Muscle of leg (tissue), 16 donors: ENCODE measurements around the gene NSDHL. TPM values are rescaled to one million over a fixed set of nuclear protein-coding genes. Genes with fewer than 3 reads are reported as not detected.
A peak's percentile ranks its signal among the peaks of the same experiment; 100 is the strongest.
"Not testable (repeated sequence)": the region's sequence is repeated elsewhere in the genome, so short reads cannot be mapped to it uniquely, and the experiment has no call there.

ENCODE experiments used
- DNase-seq: peaks from one replicate; pipeline ENCODE4 v3.0.0; 2013
- H3K27ac ChIP-seq: one replicate; pipeline ENCODE4 v1.5.1; 2013; ENCODE audit warnings: mild to moderate bottlenecking, low read length, control low read depth
- H3K27me3 ChIP-seq: one replicate; pipeline ENCODE4 v1.6.1; 2013; ENCODE audit warnings: low read length; ENCODE audit not compliant: control insufficient read depth, insufficient read depth
- H3K36me3 ChIP-seq: one replicate; pipeline ENCODE4 v1.6.1; 2013; ENCODE audit warnings: low read length; ENCODE audit not compliant: control insufficient read depth, insufficient read depth
- H3K4me1 ChIP-seq: one replicate; pipeline ENCODE4 v1.6.1; 2013; ENCODE audit warnings: low read length; ENCODE audit not compliant: control insufficient read depth, insufficient read depth
- H3K4me3 ChIP-seq: one replicate; pipeline ENCODE4 v1.5.1; 2013; ENCODE audit warnings: low read length, control low read depth
- H3K9me3 ChIP-seq: replicated peaks from 2 replicates; pipeline ENCODE4 v1.6.1; 2013; ENCODE audit warnings: low read depth, low read length; ENCODE audit not compliant: control insufficient read depth
- WGBS: methylation state at CpG from one replicate; pipeline ENCODE4 v1.1.5; 2013; ENCODE audit warnings: missing lambda C conversion rate; ENCODE audit not compliant: insufficient coverage; 5-methylcytosine and 5-hydroxymethylcytosine counted together
- long read RNA-seq, 11 donors: transcript quantifications; one replicate each; lab custom pipeline, GENCODE V29; 2026
- polyA plus RNA-seq, 8 donors: library from polyadenylated mRNA; unstranded; fragments of 120-200 nt; gene quantifications; one replicate each; pipeline versions ENCODE4 v1.2.1 to v1.2.3, GENCODE V29; 2013; ENCODE audit warnings: inconsistent platforms in 1 of 8, low replicate concordance in 1 of 8; ENCODE audit not compliant: insufficient read length in 8 of 8, insufficient read depth in 1 of 8
- total RNA-seq: library from RNA; stranded (reverse); fragments of 120-200 nt; gene quantifications from one replicate; pipeline ENCODE4 v1.2.4, GENCODE V29; 2013

Gene NSDHL
- total RNA-seq (6.8 TPM), polyA plus RNA-seq (10 to 100 TPM; 11.7 to 18.1 (median 13.6) TPM)
- long read RNA-seq, donor 1, partial matches to known transcripts = 0 of 1 reads
- long read RNA-seq, donor 1, other reads (novel, unspliced or antisense) = 0 of 1 reads
- long read RNA-seq, donor 2, partial matches to known transcripts = 0 of 1 reads
- long read RNA-seq, donor 2, other reads (novel, unspliced or antisense) = 0 of 1 reads
- long read RNA-seq, donor 3, transcript NSDHL-201 (8 exons, 1,929 nt) = major isoform, 8 of 8 reads
- long read RNA-seq, donor 3, partial matches to known transcripts = 0 of 8 reads
- long read RNA-seq, donor 3, other reads (novel, unspliced or antisense) = 0 of 8 reads
- long read RNA-seq, donor 4, partial matches to known transcripts = 0 of 2 reads
- long read RNA-seq, donor 4, other reads (novel, unspliced or antisense) = 0 of 2 reads
- long read RNA-seq, donor 5, transcript NSDHL-201 (8 exons, 1,929 nt) = major isoform, 9 of 17 reads
- long read RNA-seq, donor 5, partial matches to known transcripts = 6 of 17 reads
- long read RNA-seq, donor 5, other reads (novel, unspliced or antisense) = 0 of 17 reads
- long read RNA-seq, donor 6, transcript NSDHL-201 (8 exons, 1,929 nt) = major isoform, 6 of 6 reads
- long read RNA-seq, donor 6, partial matches to known transcripts = 0 of 6 reads
- long read RNA-seq, donor 6, other reads (novel, unspliced or antisense) = 0 of 6 reads
- long read RNA-seq, donor 7, partial matches to known transcripts = 5 of 9 reads
- long read RNA-seq, donor 7, other reads (novel, unspliced or antisense) = 0 of 9 reads
- long read RNA-seq, donor 8, partial matches to known transcripts = 0 of 5 reads
- long read RNA-seq, donor 8, other reads (novel, unspliced or antisense) = 0 of 5 reads
- long read RNA-seq, donor 9, partial matches to known transcripts = 0 of 3 reads
- long read RNA-seq, donor 9, other reads (novel, unspliced or antisense) = 0 of 3 reads
- long read RNA-seq, donor 10, transcript NSDHL-201 (8 exons, 1,929 nt) = major isoform, 10 of 10 reads
- long read RNA-seq, donor 10, partial matches to known transcripts = 0 of 10 reads
- long read RNA-seq, donor 10, other reads (novel, unspliced or antisense) = 0 of 10 reads
- long read RNA-seq, donor 11, partial matches to known transcripts = 0 of 2 reads
- long read RNA-seq, donor 11, other reads (novel, unspliced or antisense) = 0 of 2 reads

DNA sequence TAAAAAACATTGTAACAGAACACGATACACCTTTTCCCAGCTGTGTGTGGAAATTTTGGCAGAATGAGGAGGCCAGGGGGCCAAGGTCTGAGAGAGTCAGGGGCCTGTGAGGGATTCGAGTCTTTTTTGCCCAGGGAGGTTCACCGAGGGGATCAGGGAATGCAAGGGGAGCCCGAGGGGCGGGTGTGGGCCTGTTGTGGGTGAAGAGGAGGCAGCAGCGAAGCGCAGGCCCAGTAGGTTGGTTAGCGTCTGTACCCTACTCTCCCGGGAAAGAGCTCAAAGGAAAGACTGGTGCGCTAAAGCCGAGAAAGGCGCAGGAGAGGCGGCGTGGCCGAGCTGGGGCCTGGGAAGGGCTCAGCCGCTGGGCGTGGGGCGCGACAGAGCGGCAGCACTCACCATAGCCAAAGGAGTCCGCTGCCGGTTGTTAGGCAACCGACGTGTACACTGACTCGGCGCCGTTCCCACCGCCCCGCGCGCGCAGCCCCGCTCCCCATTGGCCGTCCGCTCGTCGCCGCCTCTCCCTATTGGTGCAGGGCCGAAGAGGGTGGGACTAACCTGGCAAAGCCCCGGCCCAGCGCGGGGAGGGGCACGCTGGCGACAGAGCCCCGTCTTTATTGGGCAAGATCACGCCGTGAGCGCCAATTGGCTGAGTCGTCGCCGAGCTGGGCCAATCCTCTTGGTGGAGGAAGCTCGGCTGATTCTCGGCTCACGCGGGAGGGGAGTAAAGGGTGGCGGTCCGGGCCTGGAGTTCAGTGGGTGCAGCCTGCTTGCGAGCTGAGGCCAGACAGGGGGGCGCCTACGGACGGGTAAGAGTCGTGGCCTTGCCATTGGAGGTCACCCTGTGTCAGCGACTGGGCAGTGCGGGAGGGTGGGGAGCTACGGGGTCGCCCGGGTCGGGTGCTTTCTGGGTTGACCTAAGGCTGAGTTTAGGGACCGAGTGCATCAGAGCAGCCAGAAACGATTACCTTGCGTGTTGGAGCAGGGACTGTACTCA lies at the start of gene NSDHL, which contains the start of gene CETN2:
NSDHL (plus strand) TSS at position 752 of the 994 bp plus-strand sequence. CDS start 15,262 bp downstream, outside the sequence.
CETN2 (minus strand) TSS at position 446 of the 994 bp plus-strand sequence; CDS start at position 399, 47 bp downstream.
- WGBS = 37% methylated on average over 70 of the region's 71 CpGs
- H3K9me3 ChIP-seq = no peaks in the 10 kb centered on the region
- H3K4me1 ChIP-seq = peaks cover 10% of the 10 kb centered on the region
- H3K27me3 ChIP-seq = peaks cover 2% of the 10 kb centered on the region
- peak; percentile 98 for DNase-seq
- peak within 1 kb of the TSS; percentile 68 for H3K4me3 ChIP-seq
- peaks cover 18% of the 10 kb centered on the region for H3K36me3 ChIP-seq
- peak within 1 kb of the TSS; percentile 88 for H3K27ac ChIP-seq

DNA sequence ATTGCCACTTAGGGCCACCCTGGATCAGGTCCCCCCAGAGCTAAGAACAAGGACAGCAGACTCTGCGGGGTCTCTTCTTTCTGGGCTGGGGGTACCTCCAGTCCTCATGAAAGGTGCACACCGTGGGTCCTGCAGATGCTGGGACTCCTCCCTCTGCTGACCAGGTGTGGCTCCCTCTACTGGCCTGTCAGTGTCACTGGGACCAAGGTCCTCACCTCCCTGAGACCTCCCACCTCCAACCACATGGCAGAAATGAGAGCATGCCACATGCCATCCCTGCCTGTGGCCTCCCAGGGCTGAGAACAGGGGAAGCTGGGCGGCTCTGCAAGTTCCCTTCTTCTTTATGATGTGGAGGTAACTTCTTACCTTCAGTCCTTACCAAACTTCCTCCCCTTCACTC lies 43.8 kb upstream of the NSDHL start:
- H3K27me3 ChIP-seq, DNase-seq, H3K27ac ChIP-seq, H3K4me3 ChIP-seq, H3K4me1 ChIP-seq, H3K9me3 ChIP-seq, H3K36me3 ChIP-seq: not testable (repeated sequence)
- WGBS = no CpG with 5 or more reads among the region's 3 CpGs

DNA sequence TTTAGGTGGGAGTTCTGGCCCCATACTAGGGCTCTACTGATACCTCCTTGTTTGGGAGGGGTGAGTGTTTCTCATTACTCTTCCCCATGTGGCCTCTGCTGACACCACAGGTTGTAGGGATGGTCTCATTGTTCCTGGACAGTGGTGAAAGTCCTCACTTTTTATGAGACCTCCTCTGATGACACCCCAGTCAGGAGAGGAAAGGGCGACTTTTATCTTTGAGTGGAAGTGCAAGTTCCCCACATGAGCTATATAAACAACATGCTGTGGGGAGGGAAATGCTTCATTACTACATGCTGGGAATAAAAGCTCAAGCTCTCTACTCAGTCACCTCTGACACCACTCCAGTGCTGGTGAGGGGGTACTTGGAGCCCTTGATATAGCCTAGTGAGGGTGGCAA lies 31.9 kb upstream of the NSDHL start:
- no CpG with 5 or more reads among the region's 1 CpG for WGBS

DNA sequence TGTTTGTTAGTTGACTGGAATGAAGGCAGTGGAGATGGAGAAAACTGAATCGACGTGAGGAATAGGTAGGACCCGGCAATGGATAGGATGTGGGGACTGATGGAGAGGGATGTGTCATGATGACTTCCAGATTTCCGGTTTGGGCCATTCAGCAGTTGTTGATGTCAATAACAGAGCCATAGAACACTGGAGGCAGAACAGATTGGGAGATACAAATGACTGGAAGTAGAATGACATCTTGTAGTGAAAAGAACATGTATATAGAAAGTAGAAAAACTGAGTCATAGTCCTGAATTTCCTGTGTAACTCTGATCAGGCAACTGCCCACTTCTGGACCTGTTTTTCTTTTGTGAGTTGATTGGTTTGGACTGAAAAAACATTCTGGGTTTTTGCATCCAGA lies 24.8 kb upstream of the NSDHL start:
- DNase-seq = no peak
- WGBS = 57% methylated on average over 4 of the region's 4 CpGs
- Histone ChIP-seq H3K9me3 (no peaks in the 10 kb centered on the region), H3K36me3 (no peaks in the 10 kb centered on the region), H3K4me3 (no peak overlapping the region), H3K27me3 (peaks cover 11% of the 10 kb centered on the region), H3K27ac (no peak overlapping the region), H3K4me1 (no peaks in the 10 kb centered on the region)

More for the DNA sequence above, 31.9 kb upstream of the NSDHL start:
- H3K4me3 ChIP-seq = no peak overlapping the region
- DNase-seq = no peak
- no peak overlapping the region for H3K27ac ChIP-seq
- no peaks in the 10 kb centered on the region for H3K36me3 ChIP-seq
- H3K4me1 ChIP-seq = no peaks in the 10 kb centered on the region
- peaks cover 21% of the 10 kb centered on the region for H3K27me3 ChIP-seq
- H3K9me3 ChIP-seq = no peaks in the 10 kb centered on the region

DNA sequence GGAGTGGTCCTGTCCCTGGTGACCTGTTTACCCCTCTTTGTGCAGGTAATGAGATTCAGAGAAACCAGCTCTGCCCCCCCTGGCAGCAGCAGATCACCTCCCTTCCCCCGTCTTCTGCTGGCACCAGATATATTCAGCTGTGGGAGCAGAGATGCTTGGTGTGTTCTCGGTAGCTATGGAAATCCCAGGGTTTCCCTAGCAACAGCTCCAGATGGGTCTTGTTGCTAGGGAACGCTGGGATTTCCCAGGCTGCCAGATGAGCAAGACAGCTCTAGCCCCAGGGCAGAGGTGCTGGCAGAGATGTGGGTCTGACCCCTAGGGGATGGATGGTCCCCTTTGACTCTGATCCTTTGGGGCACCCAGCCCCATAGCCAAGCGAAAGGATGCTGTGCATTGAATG lies 20.5 kb upstream of the NSDHL start:
- H3K4me3 ChIP-seq = no peak overlapping the region
- H3K4me1 ChIP-seq = no peaks in the 10 kb centered on the region
- H3K27ac ChIP-seq = no peak overlapping the region
- peaks cover 13% of the 10 kb centered on the region for H3K27me3 ChIP-seq
- WGBS = 39% methylated on average over 3 of the region's 4 CpGs
- no peak for DNase-seq
- H3K9me3 ChIP-seq = no peaks in the 10 kb centered on the region
- H3K36me3 ChIP-seq = no peaks in the 10 kb centered on the region

DNA sequence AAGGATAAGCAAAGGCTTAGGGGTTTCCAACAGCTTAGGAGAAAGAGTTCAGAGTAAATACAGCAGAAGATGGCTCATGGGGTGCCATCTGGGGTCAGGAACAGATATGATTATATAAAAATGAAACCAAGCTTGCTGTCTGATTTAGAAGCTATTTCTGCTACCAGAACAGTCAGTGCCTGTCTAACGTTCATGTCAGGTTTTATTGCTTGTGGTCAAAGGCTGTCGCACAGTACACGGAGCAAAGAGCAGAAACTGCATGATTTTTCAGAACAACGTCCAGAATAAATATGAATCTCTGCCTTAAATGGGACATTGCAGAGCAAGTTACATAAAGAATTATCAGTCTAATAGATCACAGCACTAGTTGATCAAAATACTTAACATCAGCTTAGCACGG lies 17.7 kb upstream of the NSDHL start:
- Histone ChIP-seq H3K4me3 (no peak overlapping the region), H3K27ac (no peak overlapping the region), H3K4me1 (no peaks in the 10 kb centered on the region), H3K27me3 (peaks cover 17% of the 10 kb centered on the region), H3K9me3 (no peaks in the 10 kb centered on the region), H3K36me3 (no peaks in the 10 kb centered on the region)
- no peak for DNase-seq
- 52% methylated on average over 4 of the region's 5 CpGs for WGBS

DNA sequence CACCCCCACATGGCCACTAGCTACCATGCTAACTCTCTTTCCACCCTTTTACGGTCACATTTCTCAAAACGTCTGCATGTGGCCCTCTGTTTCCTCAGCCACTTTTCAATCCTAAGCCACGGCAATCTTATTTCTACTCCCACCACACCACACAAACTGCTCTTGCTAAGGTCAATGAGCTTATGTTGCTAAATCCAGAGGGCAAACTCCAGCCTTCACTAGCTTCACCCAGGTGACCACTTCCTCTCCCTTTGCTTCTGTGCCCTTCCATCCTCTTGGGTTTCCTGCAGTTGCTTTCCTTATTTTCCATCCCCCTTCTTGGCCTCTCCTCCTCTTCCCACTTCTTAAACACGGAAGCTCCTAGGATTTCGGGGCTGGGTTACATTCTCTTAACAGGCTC lies 16.8 kb upstream of the NSDHL start:
- Histone ChIP-seq H3K36me3 (no peaks in the 10 kb centered on the region), H3K27me3 (peaks cover 17% of the 10 kb centered on the region), H3K4me1 (no peaks in the 10 kb centered on the region), H3K9me3 (no peaks in the 10 kb centered on the region), H3K27ac (no peak overlapping the region), H3K4me3 (no peak overlapping the region)
- 63% methylated on average over 5 of the region's 5 CpGs for WGBS
- DNase-seq = no peak

DNA sequence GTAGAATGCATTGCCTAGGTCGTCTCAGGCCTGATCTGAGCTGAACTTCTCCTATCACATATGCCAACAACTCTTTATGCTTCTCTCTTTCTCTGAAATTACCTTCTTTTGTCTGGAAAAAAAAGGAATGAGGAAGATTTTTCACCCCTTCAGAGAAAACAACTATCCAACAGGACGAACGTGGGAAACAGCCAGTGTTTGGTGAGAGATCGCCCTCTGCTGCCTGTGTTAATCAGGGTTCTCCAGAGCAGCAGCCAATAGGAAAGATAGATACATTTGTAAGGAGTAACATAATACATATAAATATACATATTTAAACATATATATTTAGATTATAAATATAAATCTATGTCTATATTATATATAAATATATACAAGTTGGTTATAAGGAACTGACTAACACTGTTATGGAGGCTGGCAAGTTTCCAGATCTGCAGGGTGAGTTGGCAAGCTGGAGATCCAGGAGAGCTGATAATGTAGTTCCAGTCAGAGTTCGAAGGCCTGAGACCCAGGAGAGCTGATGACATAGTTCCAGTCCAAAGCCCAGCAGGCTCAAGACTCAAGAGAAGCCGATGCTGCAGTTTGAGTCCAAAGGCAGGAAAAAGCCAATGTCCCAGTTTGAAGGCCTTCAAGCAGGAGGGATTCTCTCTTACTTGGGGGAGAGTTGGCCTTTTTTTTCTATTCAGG lies 13.6 kb upstream of the NSDHL start:
- 25% methylated on average over 1 of the region's 6 CpGs for WGBS
- no peaks in the 10 kb centered on the region for H3K36me3 ChIP-seq
- no peak overlapping the region for H3K27ac ChIP-seq
- H3K9me3 ChIP-seq = no peaks in the 10 kb centered on the region
- peaks cover 10% of the 10 kb centered on the region for H3K27me3 ChIP-seq
- no peaks in the 10 kb centered on the region for H3K4me1 ChIP-seq
- no peak overlapping the region for H3K4me3 ChIP-seq
- peak; percentile 43 for DNase-seq
